Cortex of kidney (tissue), 1 donor: Measurements from ENCODE around the gene SAE1.
"Not testable (repeated sequence)": the region's sequence is repeated elsewhere in the genome, so short reads cannot be mapped to it uniquely, and the experiment has no call there.

Experiments used
- DNase-seq: peaks from one replicate; lab custom pipeline; 2025; lab: John Stamatoyannopoulos, UW

Gene SAE1

DNA sequence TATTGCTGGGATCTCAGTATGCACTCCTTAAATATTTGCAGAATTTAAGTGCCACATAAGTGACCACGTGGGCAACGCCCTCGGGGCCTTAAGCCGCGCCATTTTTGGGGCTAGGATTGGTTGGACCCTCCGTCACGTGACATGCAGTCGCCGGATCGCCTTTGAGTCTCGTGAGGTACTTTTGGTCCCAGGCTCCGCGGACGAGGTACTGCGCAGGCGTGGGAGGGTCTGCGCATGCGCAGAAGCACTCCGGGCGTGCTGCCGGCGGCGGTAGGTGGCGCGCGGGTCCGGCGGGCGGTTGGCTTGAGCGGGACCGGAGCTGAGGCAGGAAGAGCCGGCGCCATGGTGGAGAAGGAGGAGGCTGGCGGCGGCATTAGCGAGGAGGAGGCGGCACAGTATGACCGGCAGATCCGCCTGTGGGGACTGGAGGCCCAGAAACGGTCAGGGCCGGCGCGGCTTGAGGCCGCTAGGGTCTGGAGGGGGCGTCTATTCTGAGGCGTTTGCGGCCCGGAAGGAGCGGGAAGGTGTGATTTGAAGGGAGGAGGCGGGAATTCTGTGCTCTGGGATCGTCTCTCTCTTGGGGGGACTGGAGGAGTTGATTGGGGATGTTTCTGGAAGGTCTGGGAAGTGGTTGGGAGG is at the start of gene SAE1:
Gene SAE1, plus strand, starts transcription at position 247 of the 639 bp plus-strand sequence. Its CDS starts 96 bp downstream, at position 343.
- peak; percentile 53 for DNase-seq

GRCh38 chr19:47081095-47081494 is 49.5 kb upstream of the SAE1 start:
- no peak for DNase-seq

GRCh38 chr19:47082493-47082892 is 48.1 kb upstream of the SAE1 start:
- DNase-seq = no peak

DNA sequence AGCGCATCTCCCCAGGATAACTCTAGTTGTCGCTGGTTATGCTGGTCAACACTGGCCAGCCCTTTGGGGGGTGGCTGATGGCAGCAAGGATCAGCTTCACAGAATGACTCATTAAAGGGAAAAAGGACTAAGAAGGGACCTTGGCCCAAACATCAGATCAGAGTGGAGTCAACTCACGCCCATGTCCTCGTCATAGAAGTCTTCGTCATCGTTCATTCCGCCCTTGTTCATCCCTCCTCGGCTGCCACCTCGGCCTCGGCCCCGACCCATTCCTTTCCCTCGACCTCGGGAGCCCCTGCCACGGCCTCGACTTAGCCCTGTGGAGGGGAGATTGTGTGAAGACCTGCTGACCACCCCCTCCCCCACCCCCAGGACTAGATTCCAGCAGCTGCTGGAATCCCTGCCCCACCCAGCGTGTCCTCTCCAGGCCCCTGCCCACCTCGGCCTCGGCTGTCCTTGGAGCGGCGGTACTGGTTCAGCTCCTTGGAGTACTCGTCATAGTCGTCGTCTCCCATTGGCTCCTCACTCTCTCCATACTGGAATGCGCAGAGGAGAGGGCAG is 45.7 kb upstream of the SAE1 start:
- no peak for DNase-seq

DNA sequence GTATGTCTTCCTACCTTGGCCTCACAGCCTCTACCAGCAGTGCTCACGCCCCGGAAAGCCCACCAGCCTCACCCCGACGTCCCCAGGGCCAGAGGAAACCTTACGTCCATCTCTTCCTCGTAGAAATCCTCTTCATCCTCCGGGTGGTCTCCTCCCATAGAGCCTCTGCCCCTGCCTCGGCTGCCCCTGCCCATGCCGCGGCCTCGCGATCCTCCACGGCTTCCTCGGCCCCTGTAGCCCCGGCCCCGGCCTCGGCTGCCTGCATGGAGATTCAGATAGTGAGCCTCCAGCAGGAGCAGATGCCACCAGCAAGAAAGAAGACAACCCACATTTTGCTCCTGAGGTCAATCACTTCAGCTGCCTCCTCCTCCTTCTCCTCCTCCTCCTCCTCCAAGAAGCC is 44.4 kb upstream of the SAE1 start:
- DNase-seq = no peak

GRCh38 chr19:47089767-47090350 is 40.8 kb upstream of the SAE1 start:
- no peak for DNase-seq

DNA sequence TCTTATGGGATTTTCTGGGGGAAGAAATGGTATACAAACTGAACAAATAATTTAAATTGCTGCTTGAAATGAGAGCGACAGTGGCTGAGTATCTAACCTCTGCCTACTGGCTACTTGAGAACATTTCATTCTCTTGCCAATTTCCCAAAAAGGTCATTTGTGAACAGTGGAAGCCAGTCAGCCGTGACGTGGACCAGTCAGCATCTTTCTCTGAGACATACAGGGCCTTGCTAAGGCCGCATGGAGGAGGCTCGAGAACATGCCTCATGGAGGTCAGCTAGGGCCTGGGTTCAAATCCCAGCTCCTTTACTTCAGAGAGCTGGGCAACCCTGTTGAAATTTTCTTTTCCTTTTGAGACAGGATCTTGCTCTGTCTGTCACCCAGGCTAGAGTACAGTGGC is 37.4 kb upstream of the SAE1 start:
- DNase-seq = no peak

GRCh38 chr19:47093841-47094240 is 36.8 kb upstream of the SAE1 start:
- no peak for DNase-seq

GRCh38 chr19:47094557-47095475 is 35.8 kb upstream of the SAE1 start:
- no peak for DNase-seq

- DNase-seq = no peak
These were observed 35.0 kb upstream of the SAE1 start for GRCh38 chr19:47095476-47096099.

- no peak for DNase-seq
These were observed 34.4 kb upstream of the SAE1 start for GRCh38 chr19:47096100-47096704.

DNA sequence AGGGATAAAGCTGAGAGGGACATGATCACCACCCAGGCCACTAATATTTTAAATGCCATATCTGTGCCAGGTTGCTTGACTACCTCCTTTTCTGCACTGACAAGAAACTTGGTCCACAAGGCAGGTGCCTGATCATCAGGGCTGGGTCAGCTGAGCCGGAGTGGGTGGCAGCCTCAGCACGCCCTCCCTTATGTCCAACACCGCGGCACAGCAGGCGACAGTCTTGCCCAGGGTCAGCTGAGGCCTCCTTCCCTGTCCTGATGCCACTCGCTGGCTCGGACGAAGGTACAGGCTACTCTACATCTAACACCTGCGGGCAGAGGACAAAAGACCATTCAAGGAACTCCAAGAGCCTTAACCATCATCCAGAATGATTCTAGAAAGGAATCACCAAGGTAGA is 33.9 kb upstream of the SAE1 start:
- DNase-seq = no peak

GRCh38 chr19:47097396-47098201 is 33.0 kb upstream of the SAE1 start:
- DNase-seq = no peak

DNA sequence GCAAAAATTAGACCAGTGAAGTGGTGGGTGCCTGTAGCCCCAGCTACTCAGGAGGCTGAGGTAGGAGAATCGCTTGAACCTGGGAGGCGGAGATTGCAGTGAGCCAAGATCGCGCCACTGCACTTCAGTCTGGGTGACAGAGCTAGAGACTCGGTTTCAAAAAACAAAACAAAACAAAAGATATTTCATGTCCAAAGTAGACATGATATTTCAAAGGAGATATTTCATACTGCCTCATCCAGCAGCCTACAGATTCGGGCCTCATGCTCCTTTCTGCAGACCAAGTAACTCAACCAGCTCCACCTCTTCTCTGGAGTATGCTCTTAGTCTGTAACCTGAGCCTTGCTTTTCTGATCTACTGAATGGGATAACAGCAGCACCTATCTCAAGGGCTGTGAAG is 32.0 kb upstream of the SAE1 start:
- DNase-seq = no peak

GRCh38 chr19:47099576-47100050 is 31.0 kb upstream of the SAE1 start:
- no peak for DNase-seq

DNA sequence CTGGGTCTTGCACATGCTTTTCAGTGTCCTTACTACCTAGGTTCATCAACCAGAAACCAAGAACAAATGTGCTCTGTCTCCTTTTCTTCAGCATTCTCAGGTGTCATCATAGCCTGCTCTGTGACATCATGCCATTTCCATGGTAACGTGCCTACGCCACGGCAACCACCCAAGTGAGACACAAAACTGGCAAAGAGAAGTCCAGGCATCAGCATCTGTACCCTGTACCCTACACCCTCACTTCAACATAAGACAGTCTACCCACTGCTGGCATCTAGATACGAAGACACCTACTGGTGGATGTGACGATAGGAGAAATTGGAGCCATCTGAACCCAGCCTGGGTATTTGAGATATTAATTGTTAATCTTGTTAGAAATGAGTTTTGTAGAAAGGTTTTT is 30.3 kb upstream of the SAE1 start:
- DNase-seq = no peak

- DNase-seq = not testable (repeated sequence)
These were observed 29.5 kb upstream of the SAE1 start for GRCh38 chr19:47101116-47101515.

DNA sequence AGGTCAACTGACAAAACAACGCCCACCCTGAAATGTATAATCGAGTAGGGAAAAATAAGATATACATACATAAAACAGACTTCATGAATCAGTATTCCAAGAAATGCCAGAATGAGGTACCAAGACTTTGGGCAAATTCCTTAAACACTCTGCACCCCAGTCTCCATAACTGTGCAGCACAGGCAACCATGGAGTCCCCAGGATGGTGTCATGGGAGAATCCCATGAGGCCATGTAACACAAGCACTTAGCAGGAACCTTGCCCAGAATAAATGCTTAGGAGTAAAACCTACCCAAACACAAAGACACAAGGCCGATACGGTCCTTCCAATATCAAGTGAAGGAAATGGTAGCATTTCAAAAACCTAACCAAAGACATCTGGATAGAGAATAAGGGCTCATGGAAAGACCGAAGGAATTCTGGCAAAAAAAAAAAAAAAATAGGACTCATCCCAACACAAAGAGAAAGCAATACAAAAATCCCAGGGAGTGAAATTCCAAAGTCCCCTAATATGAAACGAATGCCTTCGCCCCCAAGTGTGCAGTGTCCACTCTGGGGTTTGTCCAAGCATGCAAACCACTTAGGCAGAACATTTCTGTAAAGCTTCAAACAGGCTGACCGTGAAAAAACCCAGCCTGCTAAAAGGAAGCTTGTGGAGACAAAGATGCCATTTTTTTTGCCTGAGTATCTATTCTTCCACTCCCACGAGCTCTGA is 28.1 kb upstream of the SAE1 start:
- no peak for DNase-seq

- no peak for DNase-seq
These were observed 26.0 kb upstream of the SAE1 start for GRCh38 chr19:47104680-47105079.

DNA sequence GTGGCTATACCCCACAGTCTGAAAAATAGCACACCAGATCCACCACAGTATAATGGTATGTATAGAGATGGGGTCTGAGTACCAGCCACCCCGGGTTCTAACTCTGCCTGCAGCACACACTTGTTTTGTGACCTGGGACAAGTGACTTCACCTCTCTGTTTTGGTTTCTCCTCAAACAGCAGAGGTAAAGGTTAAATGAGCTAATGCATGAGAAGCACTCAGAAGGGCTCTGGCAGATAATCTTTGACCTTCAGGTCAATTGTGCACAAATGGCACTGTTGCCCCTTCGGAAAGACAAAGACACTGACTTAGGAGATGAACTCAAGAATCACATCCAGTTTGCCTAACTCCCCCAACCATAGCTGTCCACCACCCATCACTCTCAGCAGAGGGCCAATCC is 24.8 kb upstream of the SAE1 start:
- no peak for DNase-seq
